Epithelial cell of esophagus (primary cell): ENCODE measurements around the gene CTBP2.

Experiments used
- DNase-seq: peaks from one replicate; pipeline ENCODE4 v3.0.0; 2010; ENCODE audit warnings: low read depth
- H3K4me3 ChIP-seq: 2 replicates; pipeline ENCODE4 v1.5.1; 2011; ENCODE audit warnings: mild to moderate bottlenecking, low read length, control low read depth
- TF ChIP-seq, protein P1 (sequence below): IDR thresholded peaks from 2 replicates; pipeline ENCODE4 v1.5.1; 2011; ENCODE audit warnings: low read depth, mild to moderate bottlenecking, low read length, control low read depth, inconsistent platforms; ENCODE audit not compliant: insufficient read depth; ENCODE audit errors: missing control alignments

The CTBP2 gene

GRCh38 chr10:125122566-125122965, 37.8 kb downstream of the CTBP2 start:
- no peak for DNase-seq
- TF ChIP-seq, protein P1, sequence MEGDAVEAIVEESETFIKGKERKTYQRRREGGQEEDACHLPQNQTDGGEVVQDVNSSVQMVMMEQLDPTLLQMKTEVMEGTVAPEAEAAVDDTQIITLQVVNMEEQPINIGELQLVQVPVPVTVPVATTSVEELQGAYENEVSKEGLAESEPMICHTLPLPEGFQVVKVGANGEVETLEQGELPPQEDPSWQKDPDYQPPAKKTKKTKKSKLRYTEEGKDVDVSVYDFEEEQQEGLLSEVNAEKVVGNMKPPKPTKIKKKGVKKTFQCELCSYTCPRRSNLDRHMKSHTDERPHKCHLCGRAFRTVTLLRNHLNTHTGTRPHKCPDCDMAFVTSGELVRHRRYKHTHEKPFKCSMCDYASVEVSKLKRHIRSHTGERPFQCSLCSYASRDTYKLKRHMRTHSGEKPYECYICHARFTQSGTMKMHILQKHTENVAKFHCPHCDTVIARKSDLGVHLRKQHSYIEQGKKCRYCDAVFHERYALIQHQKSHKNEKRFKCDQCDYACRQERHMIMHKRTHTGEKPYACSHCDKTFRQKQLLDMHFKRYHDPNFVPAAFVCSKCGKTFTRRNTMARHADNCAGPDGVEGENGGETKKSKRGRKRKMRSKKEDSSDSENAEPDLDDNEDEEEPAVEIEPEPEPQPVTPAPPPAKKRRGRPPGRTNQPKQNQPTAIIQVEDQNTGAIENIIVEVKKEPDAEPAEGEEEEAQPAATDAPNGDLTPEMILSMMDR = no peak
- H3K4me3 ChIP-seq = no peak overlapping the region

- TF ChIP-seq, protein P1 = peak; percentile 51
- DNase-seq = peak; percentile 93
- H3K4me3 ChIP-seq = no peak overlapping the region
Measured at GRCh38 chr10:125121003-125121402, 39.4 kb downstream of the CTBP2 start.

DNA sequence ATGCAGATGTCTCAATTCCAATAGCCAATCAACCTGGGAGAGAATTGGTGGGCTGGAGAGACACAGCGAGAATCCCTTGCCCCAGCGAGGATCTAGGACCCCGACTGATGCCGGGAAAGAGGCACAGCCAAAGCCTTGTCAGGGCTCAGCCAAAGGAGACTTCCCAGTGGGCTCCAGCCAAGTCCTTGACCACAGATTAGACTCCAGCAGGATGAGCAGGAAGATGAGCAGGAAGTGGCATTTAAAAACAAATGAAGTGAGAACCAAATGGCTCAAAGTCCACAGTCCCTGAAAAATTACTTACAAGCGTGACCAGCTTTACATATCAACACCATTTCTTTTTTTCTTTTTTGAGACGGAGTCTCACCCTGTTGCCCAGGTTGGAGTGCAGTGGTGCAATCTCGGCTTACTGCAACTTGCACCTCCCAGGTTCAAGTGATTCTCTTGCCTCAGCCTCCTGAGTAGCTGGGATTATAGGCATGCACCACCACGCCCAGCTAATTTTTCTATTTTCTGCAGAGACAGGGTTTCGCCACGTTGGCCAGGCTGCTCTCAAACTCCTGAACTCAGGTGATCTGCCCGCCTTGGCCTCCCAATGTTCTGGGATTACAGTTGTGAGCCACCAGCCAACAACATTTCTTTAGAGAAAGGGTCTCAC, 40.2 kb downstream of the CTBP2 start:
- TF ChIP-seq, protein P1 = no peak
- no peak overlapping the region for H3K4me3 ChIP-seq
- no peak for DNase-seq

GRCh38 chr10:125118701-125119100, 41.7 kb downstream of the CTBP2 start:
- DNase-seq = no peak
- H3K4me3 ChIP-seq = no peak overlapping the region
- TF ChIP-seq, protein P1 = no peak

GRCh38 chr10:125118011-125118611, 42.3 kb downstream of the CTBP2 start:
- TF ChIP-seq, protein P1 = no peak
- DNase-seq = no peak
- H3K4me3 ChIP-seq = no peak overlapping the region

GRCh38 chr10:125116652-125117310, 43.6 kb downstream of the CTBP2 start:
- TF ChIP-seq, protein P1 = no peak
- DNase-seq = no peak
- no peak overlapping the region for H3K4me3 ChIP-seq

DNA sequence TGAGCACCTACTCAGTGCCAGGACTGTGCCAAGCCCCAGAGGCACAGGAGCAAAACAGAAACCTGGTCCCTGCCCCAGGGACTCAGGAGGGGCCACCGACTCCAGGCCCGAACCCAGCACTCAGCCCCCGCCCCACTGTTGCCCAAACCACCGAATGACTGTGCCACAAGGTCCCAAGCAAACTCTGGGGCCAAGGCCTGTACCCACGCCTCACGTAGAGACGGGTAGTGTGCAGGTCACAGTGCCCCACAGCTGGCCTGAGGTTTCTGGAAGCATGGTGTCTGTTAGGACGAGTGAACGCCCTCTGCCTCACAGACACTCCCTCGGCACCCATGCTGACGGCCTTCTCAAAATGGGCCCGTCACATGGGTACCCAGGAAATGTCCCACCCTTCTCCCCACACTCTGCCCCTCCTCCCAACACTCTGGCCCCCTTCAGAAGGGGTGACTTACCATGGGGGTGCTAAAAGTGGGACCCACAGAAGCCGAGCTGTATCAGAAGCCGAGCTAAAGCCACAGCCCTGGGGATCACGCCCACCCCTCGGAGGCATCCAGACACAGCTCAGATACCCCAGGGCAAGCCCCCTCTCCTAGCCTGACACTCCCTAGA, 44.2 kb downstream of the CTBP2 start:
- TF ChIP-seq, protein P1 = no peak
- DNase-seq = no peak
- no peak overlapping the region for H3K4me3 ChIP-seq
